Dendritic cell treated with granulocyte-macrophage colony-stimulating factor and Interleukin-4, amounts not matched to agents 40 ng/mL and 50 ng/mL, for 4 days (primary cell): Measurements from ENCODE around the gene ADCYAP1.
"Not testable (repeated sequence)": the region's sequence is repeated elsewhere in the genome, so short reads cannot be mapped to it uniquely, and the experiment has no call there.

Source experiments
- H3K27ac Mint-ChIP-seq: one replicate; pipeline ENCODE4 v1.8.0; 2022; ENCODE audit warnings: mild to moderate bottlenecking, mixed read lengths
- H3K27me3 Mint-ChIP-seq: one replicate; pipeline ENCODE4 v1.8.0; 2022; ENCODE audit warnings: mild to moderate bottlenecking, mixed read lengths
- H3K36me3 Mint-ChIP-seq: one replicate; pipeline ENCODE4 v1.8.0; 2022; ENCODE audit warnings: low read depth, mixed read lengths
- H3K4me1 Mint-ChIP-seq: one replicate; pipeline ENCODE4 v1.8.0; 2022; ENCODE audit warnings: low read depth, mixed read lengths
- H3K4me3 Mint-ChIP-seq: one replicate; pipeline ENCODE4 v1.8.0; 2022; ENCODE audit warnings: mild to moderate bottlenecking, moderate library complexity, mixed read lengths
- H3K9me3 Mint-ChIP-seq: one replicate; pipeline ENCODE4 v1.8.0; 2022; ENCODE audit warnings: mixed read lengths
- intact Hi-C: fragments of 100-400 bp; cut with micrococcal nuclease; formaldehyde crosslinking; loops from one replicate; pipeline ENCODE4 v1.15.0; 2022

ADCYAP1 gene

GRCh38 chr18:904218-905090, at the start of gene ADCYAP1:
ADCYAP1 (plus strand) TSS chr18:904871; CDS start chr18:905387, 516 bp downstream.
- no peaks in the 10 kb centered on the region for H3K9me3 Mint-ChIP-seq
- peaks cover 83% of the 10 kb centered on the region for H3K27me3 Mint-ChIP-seq
- peaks cover 17% of the 10 kb centered on the region for H3K4me1 Mint-ChIP-seq
- no peaks in the 10 kb centered on the region for H3K36me3 Mint-ChIP-seq
- intact Hi-C loops, result no loop called here
- H3K4me3 Mint-ChIP-seq, result no peak within 1 kb of the TSS
- H3K27ac Mint-ChIP-seq, result no peak within 1 kb of the TSS

- H3K4me1 Mint-ChIP-seq, result no peaks in the 10 kb centered on the region
- no peaks in the 10 kb centered on the region for H3K36me3 Mint-ChIP-seq
- H3K4me3 Mint-ChIP-seq, result no peak overlapping the region
- intact Hi-C loops, result no loop called here
- no peaks in the 10 kb centered on the region for H3K9me3 Mint-ChIP-seq
- peaks cover 11% of the 10 kb centered on the region for H3K27me3 Mint-ChIP-seq
- no peak overlapping the region for H3K27ac Mint-ChIP-seq
These were observed 46.7 kb upstream of the ADCYAP1 start for GRCh38 chr18:857986-858385.

- H3K27me3 Mint-ChIP-seq, result peaks cover 33% of the 10 kb centered on the region
- no peak overlapping the region for H3K27ac Mint-ChIP-seq
- H3K4me1 Mint-ChIP-seq, result no peaks in the 10 kb centered on the region
- H3K36me3 Mint-ChIP-seq, result no peaks in the 10 kb centered on the region
- intact Hi-C loops, result loop anchor here (1.0 to 10.0 kb wide), 3 partner anchors 96 to 1680 kb away; no protein-coding TSS in a partner anchor
- H3K4me3 Mint-ChIP-seq, result no peak overlapping the region
- H3K9me3 Mint-ChIP-seq, result no peaks in the 10 kb centered on the region
These were observed 39.8 kb upstream of the ADCYAP1 start for GRCh38 chr18:864872-865273.

- intact Hi-C loops, result loop anchor here (10.0 kb wide), 1 partner anchor 1678 kb away; no protein-coding TSS in a partner anchor
- peaks cover 29% of the 10 kb centered on the region for H3K27me3 Mint-ChIP-seq
- H3K4me3 Mint-ChIP-seq, result no peak overlapping the region
- no peak overlapping the region for H3K27ac Mint-ChIP-seq
- no peaks in the 10 kb centered on the region for H3K9me3 Mint-ChIP-seq
- H3K4me1 Mint-ChIP-seq, result no peaks in the 10 kb centered on the region
- H3K36me3 Mint-ChIP-seq, result no peaks in the 10 kb centered on the region
These were observed 37.4 kb upstream of the ADCYAP1 start for GRCh38 chr18:867257-867656.

- H3K4me3 Mint-ChIP-seq, H3K36me3 Mint-ChIP-seq, H3K27me3 Mint-ChIP-seq, H3K27ac Mint-ChIP-seq, H3K4me1 Mint-ChIP-seq, intact Hi-C loops, H3K9me3 Mint-ChIP-seq: not testable (repeated sequence)
These were observed 31.2 kb upstream of the ADCYAP1 start for GRCh38 chr18:873426-873825.

- Mint-ChIP-seq H3K36me3 (no peaks in the 10 kb centered on the region), H3K4me3 (no peak overlapping the region), H3K9me3 (no peaks in the 10 kb centered on the region), H3K27ac (no peak overlapping the region), H3K4me1 (peaks cover 5% of the 10 kb centered on the region), H3K27me3 (peaks cover 2% of the 10 kb centered on the region)
- intact Hi-C loops, result no loop called here
These were observed 28.8 kb upstream of the ADCYAP1 start for GRCh38 chr18:875912-876311.

GRCh38 chr18:877238-877637, 27.4 kb upstream of the ADCYAP1 start:
- Mint-ChIP-seq H3K9me3 (no peaks in the 10 kb centered on the region), H3K27ac (no peak overlapping the region), H3K36me3 (no peaks in the 10 kb centered on the region), H3K4me3 (no peak overlapping the region), H3K4me1 (peaks cover 5% of the 10 kb centered on the region), H3K27me3 (peaks cover 2% of the 10 kb centered on the region)
- intact Hi-C loops, result no loop called here

- Mint-ChIP-seq H3K4me3 (no peak overlapping the region), H3K27me3 (peaks cover 6% of the 10 kb centered on the region), H3K9me3 (no peaks in the 10 kb centered on the region), H3K27ac (no peak overlapping the region), H3K36me3 (no peaks in the 10 kb centered on the region), H3K4me1 (no peaks in the 10 kb centered on the region)
- intact Hi-C loops, result no loop called here
These were observed 18.6 kb upstream of the ADCYAP1 start for GRCh38 chr18:886076-886475.

- H3K4me1 Mint-ChIP-seq, result no peaks in the 10 kb centered on the region
- no peaks in the 10 kb centered on the region for H3K9me3 Mint-ChIP-seq
- H3K27ac Mint-ChIP-seq, result no peak overlapping the region
- no peaks in the 10 kb centered on the region for H3K36me3 Mint-ChIP-seq
- intact Hi-C loops, result no loop called here
- H3K4me3 Mint-ChIP-seq, result no peak overlapping the region
- H3K27me3 Mint-ChIP-seq, result peaks cover 6% of the 10 kb centered on the region
These were observed 17.0 kb upstream of the ADCYAP1 start for GRCh38 chr18:887716-888115.

- intact Hi-C loops, result no loop called here
- Mint-ChIP-seq H3K27me3 (peaks cover 10% of the 10 kb centered on the region), H3K36me3 (no peaks in the 10 kb centered on the region), H3K27ac (no peak overlapping the region), H3K4me3 (no peak overlapping the region), H3K9me3 (no peaks in the 10 kb centered on the region), H3K4me1 (no peaks in the 10 kb centered on the region)
These were observed 12.4 kb upstream of the ADCYAP1 start for GRCh38 chr18:892316-892715.

- intact Hi-C loops, result no loop called here
- Mint-ChIP-seq H3K36me3 (no peaks in the 10 kb centered on the region), H3K4me1 (no peaks in the 10 kb centered on the region), H3K9me3 (no peaks in the 10 kb centered on the region), H3K4me3 (no peak overlapping the region), H3K27me3 (peaks cover 16% of the 10 kb centered on the region), H3K27ac (no peak overlapping the region)
These were observed 8.4 kb upstream of the ADCYAP1 start for GRCh38 chr18:896315-896714.

- Mint-ChIP-seq H3K36me3 (no peaks in the 10 kb centered on the region), H3K27me3 (peaks cover 61% of the 10 kb centered on the region), H3K4me3 (no peak overlapping the region), H3K4me1 (peaks cover 11% of the 10 kb centered on the region), H3K27ac (no peak overlapping the region), H3K9me3 (no peaks in the 10 kb centered on the region)
- intact Hi-C loops, result no loop called here
These were observed 2.9 kb upstream of the ADCYAP1 start for GRCh38 chr18:901761-902160.

- H3K4me3 Mint-ChIP-seq, result no peak overlapping the region
- H3K27me3 Mint-ChIP-seq, result peaks cover 66% of the 10 kb centered on the region
- peaks cover 11% of the 10 kb centered on the region for H3K4me1 Mint-ChIP-seq
- no peak overlapping the region for H3K27ac Mint-ChIP-seq
- H3K9me3 Mint-ChIP-seq, result no peaks in the 10 kb centered on the region
- intact Hi-C loops, result no loop called here
- no peaks in the 10 kb centered on the region for H3K36me3 Mint-ChIP-seq
These were observed 2.4 kb upstream of the ADCYAP1 start for GRCh38 chr18:902229-902628.

- Mint-ChIP-seq H3K27ac (no peak overlapping the region), H3K4me3 (no peak overlapping the region), H3K36me3 (no peaks in the 10 kb centered on the region), H3K4me1 (peaks cover 13% of the 10 kb centered on the region), H3K9me3 (no peaks in the 10 kb centered on the region), H3K27me3 (peaks cover 80% of the 10 kb centered on the region)
- intact Hi-C loops, result no loop called here
These were observed 970 bp upstream of the ADCYAP1 start for GRCh38 chr18:903701-904100.
